K562 (cell line): Measurements from ENCODE around the gene ENPP7. TPM values are rescaled to one million over a fixed set of nuclear protein-coding genes. Genes with fewer than 3 reads are reported as not detected.

Experiments used
- BRD9 ChIP-seq: fragments of 450-650 bp; IDR thresholded peaks from 2 replicates; pipeline ENCODE4 v1.6.1; 2018; ENCODE audit warnings: low read depth; ENCODE audit not compliant: partially characterized antibody
- CCNT2 ChIP-seq: IDR thresholded peaks from 2 replicates; pipeline ENCODE4 v1.6.1; 2011; ENCODE audit warnings: borderline replicate concordance, low read depth, mild to moderate bottlenecking, moderate library complexity, mixed read lengths, low read length; ENCODE audit not compliant: insufficient read length; ENCODE audit errors: extremely low read depth
- CTCFL ChIP-seq: IDR thresholded peaks from 2 replicates; pipeline ENCODE4 v1.6.1; 2011; ENCODE audit warnings: borderline replicate concordance, low read depth, mild to moderate bottlenecking, moderate library complexity, low read length; ENCODE audit not compliant: insufficient read depth, poor library complexity, severe bottlenecking
- DEAF1 ChIP-seq: fragments of 450-650 bp; formaldehyde crosslinking; IDR thresholded peaks from 2 replicates; pipeline ENCODE4 v1.4.0; 2020; ENCODE audit warnings: mild to moderate bottlenecking, moderate library complexity
- KLF16 ChIP-seq: IDR thresholded peaks from 2 replicates; pipeline ENCODE4 v1.6.1; 2016; ENCODE audit warnings: antibody characterized with exemption
- NCOA2 ChIP-seq, 2 experiments: fragments of 450-650 bp; IDR thresholded peaks; 2 replicates each; pipeline ENCODE4 v1.6.1; 2018; ENCODE audit warnings: mild to moderate bottlenecking in 2 of 2, moderate library complexity in 1 of 2; ENCODE audit not compliant: partially characterized antibody in 2 of 2
- RAD21 ChIP-seq, 2 experiments: fragments of 250-450 bp in 1 of 2; fragments of 450-650 bp in 1 of 2; sonication (Bioruptor Pico) in 1 of 2; formaldehyde crosslinking in 1 of 2; IDR thresholded peaks in 1 of 2; conservative IDR thresholded peaks in 1 of 2; 2 replicates each; pipeline versions ENCODE4 v1.4.0 to v1.8.0; 2020 to 2022; ENCODE audit warnings: mild to moderate bottlenecking in 2 of 2, moderate library complexity in 1 of 2
- SETDB1 ChIP-seq: IDR thresholded peaks from one replicate; pipeline ENCODE4 v1.6.1; 2012; ENCODE audit warnings: low read length, control low read depth, inconsistent platforms
- SMC3 ChIP-seq: conservative IDR thresholded peaks from 2 replicates; pipeline ENCODE4 v1.6.1; 2011; ENCODE audit warnings: low read depth, low read length, improper control_type of control experiment; ENCODE audit not compliant: insufficient read depth
- TFE3 ChIP-seq: fragments of 450-650 bp; formaldehyde crosslinking; IDR thresholded peaks from 2 replicates; pipeline ENCODE4 v1.4.0; 2020; ENCODE audit warnings: mild to moderate bottlenecking, mixed read lengths
- THRAP3 ChIP-seq: fragments of 450-650 bp; IDR thresholded peaks from 2 replicates; pipeline ENCODE4 v1.6.1; 2016; ENCODE audit warnings: mild to moderate bottlenecking, inconsistent platforms, borderline replicate concordance
- U2AF1 ChIP-seq: fragments of 200-400 bp; formaldehyde crosslinking; optimal IDR thresholded peaks from 2 replicates; pipeline ENCODE3; 2017; ENCODE audit warnings: mild to moderate bottlenecking, low read depth, low read length, moderate library complexity
- USF2 ChIP-seq: sonication (generic); formaldehyde crosslinking; IDR thresholded peaks from 2 replicates; pipeline ENCODE4 v1.5.0; 2020; ENCODE audit warnings: missing genetic modification reagents
- ZBTB5 ChIP-seq: fragments of 450-650 bp; IDR thresholded peaks from 2 replicates; pipeline ENCODE4 v1.6.1; 2017; ENCODE audit warnings: antibody characterized with exemption
- ZBTB7A ChIP-seq: IDR thresholded peaks from 2 replicates; pipeline ENCODE4 v1.6.1; 2011; ENCODE audit warnings: low read depth, mild to moderate bottlenecking, low read length, moderate library complexity, borderline replicate concordance; ENCODE audit not compliant: control insufficient read depth
- ZNF12 ChIP-seq: sonication (generic); formaldehyde crosslinking; IDR thresholded peaks from 2 replicates; pipeline ENCODE4 v1.4.0; 2020; ENCODE audit warnings: mild to moderate bottlenecking, missing genetic modification reagents
- ZNF695 ChIP-seq: fragments of 450-650 bp; formaldehyde crosslinking; IDR thresholded peaks from 2 replicates; pipeline ENCODE4 v1.4.0; 2020; ENCODE audit warnings: mild to moderate bottlenecking, moderate library complexity
- ZNF75A ChIP-seq: fragments of 450-650 bp; formaldehyde crosslinking; IDR thresholded peaks from 2 replicates; pipeline ENCODE4 v1.4.0; 2020; ENCODE audit warnings: mild to moderate bottlenecking
- polyA plus RNA-seq, 8 experiments: library from polyadenylated mRNA; depleted of rRNA in 4 of 8; stranded (reverse) in 5 of 8; unstranded in 3 of 8; fragments of >200 nt; fragmentation: Nextera tagmentation in 2 of 8; fragmentation: Illumina TruSeq in 1 of 8; extraction: Ambion mirVana in 2 of 8; extraction: Trizol in 1 of 8; gene quantifications; 2 replicates each; pipeline versions ENCODE4 v1.2.1 to v1.2.3, GENCODE V29; 2011 to 2014; ENCODE audit warnings: inconsistent platforms in 1 of 8, missing spikeins in 1 of 8
- total RNA-seq, 7 experiments: library from RNA; depleted of rRNA in 6 of 7; stranded (reverse); fragments of >200 nt in 6 of 7; fragmentation: Illumina TruSeq in 2 of 7; extraction: Trizol in 2 of 7; gene quantifications; 2 replicates each; pipeline versions ENCODE4 v1.2.1 to v1.2.3, GENCODE V29; 2011 to 2021; ENCODE audit warnings: low replicate concordance in 1 of 7

Gene ENPP7
- total and polyA plus RNA-seq, 9 of the 15 experiments (the other 6 are each of a cell fraction or from before 2014, with no cell fraction given), result not detected

- peak; percentile 55 to 77 for TF ChIP-seq RAD21 (CRISPR knock-in tag; conservative IDR thresholded peaks at IDR 0.05 in 1 of 2, IDR thresholded peaks at IDR 0.05 in 1 of 2)
- no peak for TF ChIP-seq ZBTB5
- peak; percentile 48; the same call in 1 of the 2 replicates for TF ChIP-seq DEAF1
- TF ChIP-seq THRAP3, result no peak
- TF ChIP-seq ZNF695 (CRISPR knock-in tag), result no peak
- TF ChIP-seq ZNF75A (CRISPR knock-in tag), result no peak
- TF ChIP-seq BRD9, result no peak
- TF ChIP-seq NCOA2 (IDR thresholded peaks at IDR 0.05; ENCODE audit: partially characterized antibody in 2 of 2), result no peak
- no peak for TF ChIP-seq USF2 (CRISPR knock-in tag)
- TF ChIP-seq ZNF12 (CRISPR knock-in tag), result no peak; the same call in 1 of the 2 replicates
- TF ChIP-seq CCNT2, result peak; percentile 22
- TF ChIP-seq SETDB1, result no peak
- peak; percentile 87 for TF ChIP-seq ZBTB7A
- no peak for TF ChIP-seq TFE3 (CRISPR knock-in tag)
- peak; percentile 63; the same call in 1 of the 2 replicates for TF ChIP-seq KLF16
- TF ChIP-seq SMC3, result peak; percentile 86
- TF ChIP-seq CTCFL, result peak; percentile 65
- TF ChIP-seq U2AF1, result no peak
These were observed 11.2 kb downstream of the ENPP7 start (continued) for GRCh38 chr17:79741751-79742588.
